Measurements from ENCODE around the gene GZMB.

GRCh38 chr14:24597403-24597802 is 36.6 kb downstream of the GZMB start:
- TF ChIP-seq CTCF (IDR thresholded peaks at IDR 0.05; ENCODE audit: insufficient read depth, low read length) (no peak), GABPA (IDR thresholded peaks at IDR 0.05; ENCODE audit: low read depth) (no peak)

Data from HL-60 (cell line).